ENCODE results near the gene EPHA7. TPM values are rescaled to one million over a fixed set of nuclear protein-coding genes. Genes with fewer than 3 reads are reported as not detected.
A peak's percentile ranks its signal among the peaks of the same experiment; 100 is the strongest.

The EPHA7 gene
- polyA plus RNA-seq, 2 of the 4 experiments (the other 2 are of a cell fraction): 0.45 to 0.56 TPM

GRCh38 chr6:93424303-93425064, 5.1 kb upstream of the EPHA7 start:
- no peak overlapping the region for H3K4me2 ChIP-seq
- H3K4me3 ChIP-seq: no peak overlapping the region
- WGBS (ENCODE audit: missing lambda C conversion rate): 8% methylated on average over 2 of the region's 2 CpGs
- DNase-seq (ENCODE audit: low read depth in 1 of 2, low spot score in 1 of 2): no peak
- H3K4me1 ChIP-seq: no peaks in the 10 kb centered on the region
- ChIA-PET CTCF (no interaction called here), POLR2A (no interaction called here)
- no peaks in the 10 kb centered on the region for H3K9me3 ChIP-seq
- TF ChIP-seq MAFK (IDR thresholded peaks at IDR 0.05; ENCODE audit: partially characterized antibody) (peak; percentile 71), RAD21 (conservative IDR thresholded peaks at IDR 0.05 in 1 of 2, IDR thresholded peaks at IDR 0.05 in 1 of 2) (peak; percentile 9 to 20; a peak in 1 of 5 replicates), CTCF (IDR thresholded peaks at IDR 0.05) (0 out of 3 replicates have a peak, but pooled peaks have one; percentile 20)
- TF ChIP-seq, protein P1, sequence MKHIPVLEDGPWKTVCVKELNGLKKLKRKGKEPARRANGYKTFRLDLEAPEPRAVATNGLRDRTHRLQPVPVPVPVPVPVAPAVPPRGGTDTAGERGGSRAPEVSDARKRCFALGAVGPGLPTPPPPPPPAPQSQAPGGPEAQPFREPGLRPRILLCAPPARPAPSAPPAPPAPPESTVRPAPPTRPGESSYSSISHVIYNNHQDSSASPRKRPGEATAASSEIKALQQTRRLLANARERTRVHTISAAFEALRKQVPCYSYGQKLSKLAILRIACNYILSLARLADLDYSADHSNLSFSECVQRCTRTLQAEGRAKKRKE (CRISPR knock-in tag; IDR thresholded peaks at IDR 0.05; ENCODE audit: low read depth): no peak
- FAIRE-seq: no peak
- no peak overlapping the region for H3K27ac ChIP-seq
- ATAC-seq: no peak

DNA sequence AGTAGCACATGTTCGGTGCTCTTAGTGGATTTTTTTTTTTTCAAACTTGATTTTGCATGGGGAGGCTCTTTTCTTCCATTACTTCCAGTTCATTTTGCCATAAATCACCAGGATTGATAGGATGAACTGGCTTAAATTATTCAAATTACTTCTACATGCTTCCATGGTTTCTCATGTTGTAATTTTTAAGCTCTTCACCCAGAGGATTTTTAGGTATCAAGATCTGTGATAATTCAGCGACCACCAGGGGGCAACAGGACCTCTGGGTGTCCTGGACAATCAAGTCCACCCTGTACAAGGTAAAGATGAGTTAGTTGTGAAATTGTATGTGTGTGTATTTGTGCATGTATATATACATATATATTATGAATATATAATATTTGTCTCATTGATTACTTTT, 4.2 kb upstream of the EPHA7 start:
- Histone ChIP-seq H3K27ac (no peak overlapping the region), H3K9me3 (no peaks in the 10 kb centered on the region), H3K4me1 (0 out of 3 replicates have a peak, but pooled peaks cover 3% of the 10 kb centered on the region), H3K4me3 (no peak overlapping the region), H3K4me2 (no peak overlapping the region)
- CTCF ChIA-PET: interaction anchor here (0.9 kb wide), 1 partner anchor 1664 kb away, joined by 3 read pairs; no protein-coding TSS in a partner anchor
- WGBS (ENCODE audit: missing lambda C conversion rate): 27% methylated on average over 2 of the region's 2 CpGs
- TF ChIP-seq RAD21 (conservative IDR thresholded peaks at IDR 0.05 in 1 of 2, IDR thresholded peaks at IDR 0.05 in 1 of 2): peak in 1 of 2 experiments; percentile 9; a peak in 1 of 5 replicates
- no peak for TF ChIP-seq FOXS1 (CRISPR knock-in tag; IDR thresholded peaks at IDR 0.05)
- TF ChIP-seq BHLHE40 (IDR thresholded peaks at IDR 0.05; ENCODE audit: low read depth, low read length): no peak
- TF ChIP-seq POLR2A (IDR thresholded peaks at IDR 0.05; ENCODE audit: low read length): no peak
- TF ChIP-seq CTCF (IDR thresholded peaks at IDR 0.05): peak; percentile 16; the same call in 2 of the 3 replicates
- no peak for TF ChIP-seq MAZ (IDR thresholded peaks at IDR 0.05; ENCODE audit: borderline replicate concordance, low read depth, low read length)
- no peak for FAIRE-seq
- peak in 1 of 2 experiments; percentile 62 for DNase-seq (ENCODE audit: low read depth in 1 of 2, low spot score in 1 of 2)
- 0 out of 6 replicates have a peak, but pooled peaks of 1 of the 2 experiments have one; percentile 30 for ATAC-seq
- POLR2A ChIA-PET: no interaction called here

DNA sequence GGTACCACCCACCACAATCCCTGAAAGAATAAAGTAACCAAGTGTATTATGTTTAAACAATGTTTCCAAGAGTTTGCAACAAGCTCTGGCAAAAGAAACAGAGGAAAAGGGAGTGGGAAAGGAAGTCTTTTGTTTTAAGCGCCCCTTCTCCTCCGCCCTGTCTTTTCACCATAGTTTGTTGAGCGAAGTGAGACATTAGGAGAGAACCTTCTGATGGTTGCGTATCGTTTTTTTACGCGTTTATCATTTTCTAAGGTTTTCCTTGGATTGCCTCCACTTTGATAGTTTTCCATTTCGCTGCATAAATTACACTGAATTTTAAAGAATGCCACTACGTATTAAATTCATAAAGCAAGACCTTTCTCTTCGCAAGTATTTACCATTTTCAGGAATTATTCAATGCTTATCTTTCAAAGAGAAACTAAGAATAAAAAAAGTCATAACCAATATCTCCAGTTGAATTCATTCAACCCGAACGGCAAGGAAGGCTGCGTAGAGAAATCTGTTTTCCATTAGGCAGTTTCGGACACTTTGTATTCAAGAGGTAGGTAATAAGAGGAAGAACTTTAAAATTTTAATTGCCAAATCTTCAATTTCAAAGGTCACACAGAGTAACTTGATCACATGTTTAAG, 920 bp upstream of the EPHA7 start:
- no peaks in the 10 kb centered on the region for H3K9me3 ChIP-seq
- no peak overlapping the region for H3K27ac ChIP-seq
- H3K4me3 ChIP-seq: peak overlapping the region; percentile 48
- 30% methylated on average over 14 of the region's 14 CpGs for WGBS (ENCODE audit: missing lambda C conversion rate)
- CTCF ChIA-PET: no interaction called here
- no peak for TF ChIP-seq BCL3 (IDR thresholded peaks at IDR 0.05)
- TF ChIP-seq HOXB5 (CRISPR knock-in tag; IDR thresholded peaks at IDR 0.05): no peak
- no peak for TF ChIP-seq KDM1A (IDR thresholded peaks at IDR 0.05; ENCODE audit: low read depth)
- TF ChIP-seq REST (IDR thresholded peaks at IDR 0.05): no peak
- TF ChIP-seq MYC (IDR thresholded peaks at IDR 0.05; ENCODE audit: borderline replicate concordance, low read length): no peak
- TF ChIP-seq, protein P2, sequence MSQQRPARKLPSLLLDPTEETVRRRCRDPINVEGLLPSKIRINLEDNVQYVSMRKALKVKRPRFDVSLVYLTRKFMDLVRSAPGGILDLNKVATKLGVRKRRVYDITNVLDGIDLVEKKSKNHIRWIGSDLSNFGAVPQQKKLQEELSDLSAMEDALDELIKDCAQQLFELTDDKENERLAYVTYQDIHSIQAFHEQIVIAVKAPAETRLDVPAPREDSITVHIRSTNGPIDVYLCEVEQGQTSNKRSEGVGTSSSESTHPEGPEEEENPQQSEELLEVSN (IDR thresholded peaks at IDR 0.05; ENCODE audit: borderline replicate concordance, low read depth): no peak
- no peak for TF ChIP-seq HOXB13 (CRISPR knock-in tag; IDR thresholded peaks at IDR 0.05; ENCODE audit: low read depth)
- TF ChIP-seq HEYL (CRISPR knock-in tag; IDR thresholded peaks at IDR 0.05): no peak
- TF ChIP-seq SMC3 (IDR thresholded peaks at IDR 0.05): no peak
- TF ChIP-seq HDAC2 (IDR thresholded peaks at IDR 0.05): no peak
- TF ChIP-seq CBX2 (IDR thresholded peaks at IDR 0.05; ENCODE audit: borderline replicate concordance, low read depth): no peak
- no peak for TF ChIP-seq KDM5A (IDR thresholded peaks at IDR 0.05)
- peaks cover 3% of the 10 kb centered on the region; the same call in 1 of the 3 replicates for H3K4me1 ChIP-seq
- H3K4me2 ChIP-seq: peak overlapping the region; percentile 92
- FAIRE-seq (no peak), DNase-seq (ENCODE audit: low read depth in 1 of 2, low spot score in 1 of 2) (no peak), ATAC-seq (no peak)
- POLR2A ChIA-PET: no interaction called here
